MCF 10A (cell line): Measurements from ENCODE around the gene FANCC. TPM values are rescaled to one million over a fixed set of nuclear protein-coding genes. Genes with fewer than 3 reads are reported as not detected.
A peak's percentile ranks its signal among the peaks of the same experiment; 100 is the strongest.

Experiments used
- BruUV-seq: library from RNA; stranded (reverse); fragments of 400-500 nt; replicated peaks from 2 replicates; lab custom pipeline; 2021; lab: Mats Ljungman, UMichigan
- CTCF ChIA-PET: fragments of 300-600 bp; sonication (Branson Sonifier 250); formaldehyde crosslinking; extraction: SDS; loops from one replicate; lab custom pipeline; 2021; ENCODE audit warnings: antibody characterized with exemption, inconsistent platforms; lab: Yijun Ruan, JAX
- POLR2A ChIA-PET: fragments of 300-600, 350-650 bp; sonication (Branson Sonifier 250); formaldehyde crosslinking; extraction: SDS; loops from one replicate; lab custom pipeline; 2020; ENCODE audit warnings: antibody characterized with exemption, inconsistent platforms; lab: Yijun Ruan, JAX
- DNase-seq: peaks from one replicate; pipeline ENCODE4 v3.0.0-alpha.2; 2018; ENCODE audit not compliant: unreplicated experiment
- H3K27ac Mint-ChIP-seq: one replicate; pipeline ENCODE4 v1.8.0; 2022; ENCODE audit warnings: mild to moderate bottlenecking, low read depth, mixed read lengths; ENCODE audit not compliant: unreplicated experiment
- H3K27me3 Mint-ChIP-seq: one replicate; pipeline ENCODE4 v1.8.0; 2022; ENCODE audit warnings: mixed read lengths; ENCODE audit not compliant: insufficient read depth, unreplicated experiment
- H3K36me3 Mint-ChIP-seq: one replicate; pipeline ENCODE4 v1.8.0; 2022; ENCODE audit warnings: mild to moderate bottlenecking, moderate library complexity, mixed read lengths; ENCODE audit not compliant: insufficient read depth, unreplicated experiment
- H3K4me1 Mint-ChIP-seq: one replicate; pipeline ENCODE4 v1.8.0; 2022; ENCODE audit warnings: mixed read lengths; ENCODE audit not compliant: insufficient read depth, unreplicated experiment
- H3K4me3 Mint-ChIP-seq: one replicate; pipeline ENCODE4 v1.8.0; 2022; ENCODE audit warnings: mild to moderate bottlenecking, moderate library complexity, mixed read lengths; ENCODE audit not compliant: unreplicated experiment
- H3K9me3 Mint-ChIP-seq: one replicate; pipeline ENCODE4 v1.8.0; 2022; ENCODE audit warnings: mixed read lengths; ENCODE audit not compliant: unreplicated experiment
- CTCF ChIP-seq: fragments of 200-600 bp; IDR thresholded peaks from one replicate; pipeline ENCODE4 v1.8.0; 2022; ENCODE audit warnings: antibody characterized with exemption, mild to moderate bottlenecking; ENCODE audit not compliant: unreplicated experiment
- intact Hi-C: fragments of 100-400 bp; cut with micrococcal nuclease; formaldehyde crosslinking; loops from 2 replicates; pipeline ENCODE4 v1.14.1; 2022
- total RNA-seq: library from RNA; stranded (reverse); gene quantifications from 2 replicates; pipeline ENCODE4 v1.2.3, GENCODE V29; 2022

FANCC gene
- total RNA-seq, 1 experiment from 2014 or later = 12.1 TPM

- H3K4me1 Mint-ChIP-seq = peaks cover 6% of the 10 kb centered on the region
- H3K36me3 Mint-ChIP-seq = no peaks in the 10 kb centered on the region
- ChIA-PET POLR2A (no interaction called here), CTCF (interaction anchor here (0.6 to 1.1 kb wide), 3 partner anchors 8 to 492 kb away, joined by 3 read pairs; no protein-coding TSS in a partner anchor)
- no peak overlapping the region for H3K4me3 Mint-ChIP-seq
- H3K27ac Mint-ChIP-seq = no peak overlapping the region
- H3K27me3 Mint-ChIP-seq = no peaks in the 10 kb centered on the region
- no TSS peak for BruUV-seq
- TF ChIP-seq CTCF = no peak
- H3K9me3 Mint-ChIP-seq = no peaks in the 10 kb centered on the region
- no peak for DNase-seq
- intact Hi-C loops = no loop called here
These were observed 143.5 kb downstream of the FANCC start for GRCh38 chr9:95174038-95174437.

- no peaks in the 10 kb centered on the region for H3K27me3 Mint-ChIP-seq
- no peak overlapping the region for H3K4me3 Mint-ChIP-seq
- peaks cover 13% of the 10 kb centered on the region for H3K4me1 Mint-ChIP-seq
- BruUV-seq = no TSS peak
- no peaks in the 10 kb centered on the region for H3K9me3 Mint-ChIP-seq
- intact Hi-C loops = no loop called here
- CTCF ChIA-PET = no interaction called here
- H3K27ac Mint-ChIP-seq = no peak overlapping the region
- POLR2A ChIA-PET = interaction anchor here (0.6 kb wide), 1 partner anchor 1210 kb away, joined by 3 read pairs; no protein-coding TSS in a partner anchor
- no peaks in the 10 kb centered on the region for H3K36me3 Mint-ChIP-seq
- TF ChIP-seq CTCF = no peak
- no peak for DNase-seq
These were observed 145.9 kb downstream of the FANCC start for GRCh38 chr9:95171596-95171995.

- BruUV-seq = no TSS peak
- Mint-ChIP-seq H3K9me3 (no peaks in the 10 kb centered on the region), H3K4me3 (peak overlapping the region; percentile 53), H3K27me3 (no peaks in the 10 kb centered on the region), H3K4me1 (peaks cover 13% of the 10 kb centered on the region), H3K36me3 (no peaks in the 10 kb centered on the region), H3K27ac (peak overlapping the region; percentile 81)
- POLR2A ChIA-PET = interaction anchor here (0.6 kb wide), 1 partner anchor 1211 kb away, joined by 3 read pairs; no protein-coding TSS in a partner anchor
- no peak for TF ChIP-seq CTCF
- peak; percentile 65 for DNase-seq
- intact Hi-C loops = no loop called here
- CTCF ChIA-PET = no interaction called here
These were observed 146.5 kb downstream of the FANCC start for GRCh38 chr9:95171001-95171400.

- peaks cover 13% of the 10 kb centered on the region for H3K4me1 Mint-ChIP-seq
- no peaks in the 10 kb centered on the region for H3K27me3 Mint-ChIP-seq
- intact Hi-C loops = loop anchor here (1.0 kb wide), 3 partner anchors 37 to 499 kb away; no protein-coding TSS in a partner anchor
- ChIA-PET CTCF (interaction anchor here (0.5 to 3.7 kb wide), 37 partner anchors 10 to 1051 kb away, joined by 3 to 43 read pairs (median 4); no protein-coding TSS in a partner anchor), POLR2A (interaction anchor here (0.6 to 2.2 kb wide), 6 partner anchors 10 to 970 kb away, joined by 3 to 9 read pairs (median 4); no protein-coding TSS in a partner anchor)
- H3K36me3 Mint-ChIP-seq = peaks cover 7% of the 10 kb centered on the region
- peak; percentile 89 for DNase-seq
- peak; percentile 93 for TF ChIP-seq CTCF
- BruUV-seq = no TSS peak
- no peak overlapping the region for H3K4me3 Mint-ChIP-seq
- H3K9me3 Mint-ChIP-seq = no peaks in the 10 kb centered on the region
- H3K27ac Mint-ChIP-seq = no peak overlapping the region
These were observed 149.5 kb downstream of the FANCC start for GRCh38 chr9:95167998-95168397.
